ENCODE data around the gene ATXN10. TPM values are rescaled to one million over a fixed set of nuclear protein-coding genes. Genes with fewer than 3 reads are reported as not detected.

ATXN10 gene
- total and polyA plus RNA-seq, 2 experiments from 2014 or later = 99.0 to 163 TPM

- TF ChIP-seq REST (IDR thresholded peaks at IDR 0.05; ENCODE audit: unreplicated experiment) = no peak
- TF ChIP-seq NANOG (IDR thresholded peaks at IDR 0.05; ENCODE audit: borderline replicate concordance) = no peak
- no peak for TF ChIP-seq ZNF114 (CRISPR knock-in tag; IDR thresholded peaks at IDR 0.05)
- no peak for TF ChIP-seq JUNB (IDR thresholded peaks at IDR 0.05; ENCODE audit: unreplicated experiment)
- TF ChIP-seq CTCF (conservative IDR thresholded peaks at IDR 0.05; ENCODE audit: low read depth in 2 of 2) = no peak
- TF ChIP-seq ZNF331 (CRISPR knock-in tag; IDR thresholded peaks at IDR 0.05; ENCODE audit: low read depth) = no peak
- no peak for TF ChIP-seq EZH2phosphoT487 (IDR thresholded peaks at IDR 0.05; ENCODE audit: unreplicated experiment)
These were observed 72.1 kb downstream of the ATXN10 start (continued) for GRCh38 chr22:45743687-45744086.

- Histone ChIP-seq H3K4me1 (ENCODE audit: insufficient read depth) (no peaks in the 10 kb centered on the region), H3K4me2 (no peak overlapping the region), H3K27me3 (ENCODE audit: insufficient read depth) (no peaks in the 10 kb centered on the region), H4K20me1 (replicated peaks; ENCODE audit: insufficient read depth) (0 out of 2 replicates have a peak, but pooled peaks cover 5% of the 10 kb centered on the region), H3K4me3 (no peak overlapping the region), H2AFZ (no peak overlapping the region), H3K9me2 (ENCODE audit: insufficient read depth) (no peaks in the 10 kb centered on the region), H3F3A (replicated peaks; ENCODE audit: low read depth) (no peaks in the 10 kb centered on the region), H3K79me2 (replicated peaks; ENCODE audit: insufficient read depth) (peaks cover 18% of the 10 kb centered on the region), H3K36me3 (ENCODE audit: insufficient read depth) (peaks cover 14% of the 10 kb centered on the region), H3K27ac (ENCODE audit: low read depth) (no peak overlapping the region)
- Mint-ChIP-seq H3K4me3 (no peak overlapping the region), H3K4me1 (peaks cover 7% of the 10 kb centered on the region; the same call in 2 of the 3 replicates), H3K27me3 (ENCODE audit: insufficient read depth, low read depth, poor library complexity) (no peaks in the 10 kb centered on the region), H3K27ac (no peak overlapping the region), H3K9me3 (no peaks in the 10 kb centered on the region), H3K36me3 (ENCODE audit: low read depth) (peaks cover 33% of the 10 kb centered on the region)
- DNase-seq (ENCODE audit: low spot score) (no peak), ATAC-seq (no peak)
- TF ChIP-seq ETS1 (IDR thresholded peaks at IDR 0.05) (no peak), JUNB (IDR thresholded peaks at IDR 0.05; ENCODE audit: unreplicated experiment) (no peak), ZNF462 (CRISPR knock-in tag; IDR thresholded peaks at IDR 0.05) (no peak), POLR2AphosphoS5 (IDR thresholded peaks at IDR 0.05; ENCODE audit: low read depth) (no peak), ZNF114 (CRISPR knock-in tag; IDR thresholded peaks at IDR 0.05) (no peak), CTCF (conservative IDR thresholded peaks at IDR 0.05; ENCODE audit: low read depth in 2 of 2) (no peak)
These were observed 72.8 kb downstream of the ATXN10 start for GRCh38 chr22:45744442-45744841.

Data from GM23338 (cell line).